ENCODE results near the gene COL13A1. TPM values are rescaled to one million over a fixed set of nuclear protein-coding genes. Genes with fewer than 3 reads are reported as not detected.

The COL13A1 gene
- total and polyA plus RNA-seq, 10 donors: 4.1 to 16.1 (median 9.5) TPM

- intact Hi-C loops (cut with DNase I; ENCODE audit: low total_unique reads): no loop called here
- H3K4me1 ChIP-seq: peaks cover 0 to 13% (median 3%) of the 10 kb centered on the region in 6 donors
- TF ChIP-seq CTCF (IDR thresholded peaks at IDR 0.05 in 8 of 11, conservative IDR thresholded peaks at IDR 0.05 in 3 of 11): no peak
- DNase-seq: no peak
- no peaks in the 10 kb centered on the region for H3K36me3 ChIP-seq
- no peak overlapping the region for H3K4me3 ChIP-seq
- no peak overlapping the region for H3K27ac ChIP-seq
- no peaks in the 10 kb centered on the region for H3K9me3 ChIP-seq
- H3K27me3 ChIP-seq (replicated peaks in 1 of 7): peaks cover 0 to 31% (median 0%) of the 10 kb centered on the region in 7 donors
- 47 to 84% (median 82%) methylated on average over 1 of the region's 1 CpG for WGBS, 5 donors
Measured at GRCh38 chr10:69858201-69858600, 56.5 kb downstream of the COL13A1 start.

- intact Hi-C loops (cut with DNase I; ENCODE audit: low total_unique reads): no loop called here
- peaks cover 0 to 24% (median 7%) of the 10 kb centered on the region in 6 donors for H3K4me1 ChIP-seq
- WGBS, 5 donors: 33 to 37% (median 35%) methylated on average over 9 of the region's 9 CpGs
- H3K4me3 ChIP-seq: no peak overlapping the region
- no peaks in the 10 kb centered on the region for H3K9me3 ChIP-seq
- TF ChIP-seq CTCF (IDR thresholded peaks at IDR 0.05 in 8 of 11, conservative IDR thresholded peaks at IDR 0.05 in 3 of 11) (no peak), POLR2A (IDR thresholded peaks at IDR 0.05) (no peak), POLR2AphosphoS5 (IDR thresholded peaks at IDR 0.05) (no peak)
- H3K27me3 ChIP-seq (replicated peaks in 1 of 7): peaks cover 0 to 41% (median 0%) of the 10 kb centered on the region in 7 donors
- H3K27ac ChIP-seq: no peak overlapping the region
- H3K36me3 ChIP-seq: no peaks in the 10 kb centered on the region
- DNase-seq: no peak
Measured at GRCh38 chr10:69860271-69860670, 58.6 kb downstream of the COL13A1 start.

GRCh38 chr10:69861251-69862240 is 59.8 kb downstream of the COL13A1 start:
- no peak for TF ChIP-seq POLR2AphosphoS5 (IDR thresholded peaks at IDR 0.05)
- TF ChIP-seq POLR2A (IDR thresholded peaks at IDR 0.05): no peak
- TF ChIP-seq CTCF (IDR thresholded peaks at IDR 0.05 in 8 of 11, conservative IDR thresholded peaks at IDR 0.05 in 3 of 11): no peak
- WGBS, 5 donors: 62 to 67% (median 66%) methylated on average over 7 of the region's 7 CpGs
- no peak overlapping the region for H3K27ac ChIP-seq

GRCh38 chr10:69862882-69863530 is 61.3 kb downstream of the COL13A1 start:
- no peaks in the 10 kb centered on the region for H3K36me3 ChIP-seq
- DNase-seq: no peak
- H3K4me1 ChIP-seq: peaks cover 0 to 38% (median 20%) of the 10 kb centered on the region in 6 donors
- intact Hi-C loops (cut with DNase I; ENCODE audit: low total_unique reads): no loop called here
- H3K9me3 ChIP-seq: no peaks in the 10 kb centered on the region
- H3K27me3 ChIP-seq (replicated peaks in 1 of 7): peaks cover 0 to 50% (median 0%) of the 10 kb centered on the region in 7 donors
- no peak for TF ChIP-seq POLR2A (IDR thresholded peaks at IDR 0.05)
- no peak for TF ChIP-seq CTCF (IDR thresholded peaks at IDR 0.05 in 8 of 11, conservative IDR thresholded peaks at IDR 0.05 in 3 of 11)
- no peak for TF ChIP-seq POLR2AphosphoS5 (IDR thresholded peaks at IDR 0.05)
- no peak overlapping the region for H3K27ac ChIP-seq
- H3K4me3 ChIP-seq: no peak overlapping the region
- 85 to 92% (median 90%) methylated on average over 15 to 16 of the region's 16 CpGs for WGBS, 5 donors

More at GRCh38 chr10:69861251-69862240, 59.8 kb downstream of the COL13A1 start:
- H3K4me3 ChIP-seq: no peak overlapping the region
- DNase-seq: no peak
- intact Hi-C loops (cut with DNase I; ENCODE audit: low total_unique reads): no loop called here
- H3K36me3 ChIP-seq: no peaks in the 10 kb centered on the region
- H3K27me3 ChIP-seq (replicated peaks in 1 of 7): peaks cover 0 to 50% (median 0%) of the 10 kb centered on the region in 7 donors
- peaks cover 0 to 35% (median 14%) of the 10 kb centered on the region in 6 donors for H3K4me1 ChIP-seq
- no peaks in the 10 kb centered on the region for H3K9me3 ChIP-seq
